GM04504 (cell line): ENCODE measurements around the gene CBLC.

ENCODE experiments used
- DNase-seq: peaks from one replicate; pipeline ENCODE4 v3.0.0-alpha.2; 2012; ENCODE audit warnings: low read depth

The CBLC gene

GRCh38 chr19:44746946-44747738, 30.5 kb upstream of the CBLC start:
- peak; percentile 94 for DNase-seq

GRCh38 chr19:44747739-44748425, 29.8 kb upstream of the CBLC start:
- no peak for DNase-seq

- peak; percentile 54 for DNase-seq
Observed at GRCh38 chr19:44748426-44749254, 29.1 kb upstream of the CBLC start, which contains the start of gene BCL3. BCL3 (plus strand) TSS chr19:44748708; CDS start chr19:44748791, 83 bp downstream.

- DNase-seq, result no peak
Observed at GRCh38 chr19:44749292-44749691, 28.4 kb upstream of the CBLC start.

GRCh38 chr19:44749994-44750393, 27.7 kb upstream of the CBLC start:
- no peak for DNase-seq

- no peak for DNase-seq
Observed at GRCh38 chr19:44752123-44752815, 25.4 kb upstream of the CBLC start.

GRCh38 chr19:44752816-44753625, 24.7 kb upstream of the CBLC start:
- peak; percentile 77 for DNase-seq

GRCh38 chr19:44753626-44753931, 24.1 kb upstream of the CBLC start:
- no peak for DNase-seq

- DNase-seq, result peak; percentile 71
Observed at GRCh38 chr19:44753932-44754749, 23.5 kb upstream of the CBLC start.

GRCh38 chr19:44754750-44755080, 23.0 kb upstream of the CBLC start:
- DNase-seq, result no peak

GRCh38 chr19:44755219-44755618, 22.5 kb upstream of the CBLC start:
- DNase-seq, result no peak

- no peak for DNase-seq
Observed at GRCh38 chr19:44756089-44756562, 21.6 kb upstream of the CBLC start.

GRCh38 chr19:44757057-44757734, 20.5 kb upstream of the CBLC start:
- DNase-seq, result no peak

GRCh38 chr19:44757735-44758505, 19.8 kb upstream of the CBLC start:
- DNase-seq, result no peak

- DNase-seq, result no peak
Observed at GRCh38 chr19:44758596-44758995, 19.1 kb upstream of the CBLC start.

GRCh38 chr19:44759083-44759804, 18.4 kb upstream of the CBLC start:
- DNase-seq, result no peak

- DNase-seq, result no peak
Observed at GRCh38 chr19:44762038-44762437, 15.7 kb upstream of the CBLC start.
